Measurements from ENCODE around the gene NKX2-3. TPM values are rescaled to one million over a fixed set of nuclear protein-coding genes. Genes with fewer than 3 reads are reported as not detected.

Gene NKX2-3
- total RNA-seq, 1 experiment from 2014 or later, result not detected

DNA sequence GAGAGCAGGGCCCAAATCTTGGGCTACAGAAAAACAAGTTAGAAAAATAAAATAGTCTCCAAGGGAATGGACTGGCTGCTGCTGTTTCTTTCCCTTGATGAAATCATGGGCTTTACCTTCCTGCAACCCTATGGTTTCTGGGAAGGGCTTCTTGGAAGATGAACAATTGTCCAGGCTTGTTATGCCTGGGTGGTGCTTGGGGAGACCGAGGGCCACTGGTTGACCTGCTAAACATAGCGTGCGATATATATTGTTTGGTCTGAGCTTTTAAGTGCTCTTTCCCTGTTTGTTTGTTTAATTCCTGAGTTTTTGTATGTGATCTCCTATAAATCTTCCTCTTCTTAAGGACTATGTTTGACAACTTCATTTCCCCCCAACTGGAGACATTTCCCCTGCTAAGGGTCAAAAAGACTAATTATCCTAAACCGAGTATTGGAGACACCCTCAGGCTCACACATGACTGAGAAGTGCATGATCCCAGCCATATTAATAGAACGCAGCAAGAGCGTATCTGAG is 49.6 kb downstream of the NKX2-3 start:
- DNase-seq, result no peak
- no TSS peak for BruUV-seq (replicated peaks)
- H3K36me3 Mint-ChIP-seq (ENCODE audit: insufficient read depth, unreplicated experiment), result no peaks in the 10 kb centered on the region
- peaks cover 78% of the 10 kb centered on the region for H3K27me3 Mint-ChIP-seq (ENCODE audit: unreplicated experiment)
- no peaks in the 10 kb centered on the region for H3K9me3 Mint-ChIP-seq (ENCODE audit: low read depth, unreplicated experiment)
- TF ChIP-seq, protein P1, sequence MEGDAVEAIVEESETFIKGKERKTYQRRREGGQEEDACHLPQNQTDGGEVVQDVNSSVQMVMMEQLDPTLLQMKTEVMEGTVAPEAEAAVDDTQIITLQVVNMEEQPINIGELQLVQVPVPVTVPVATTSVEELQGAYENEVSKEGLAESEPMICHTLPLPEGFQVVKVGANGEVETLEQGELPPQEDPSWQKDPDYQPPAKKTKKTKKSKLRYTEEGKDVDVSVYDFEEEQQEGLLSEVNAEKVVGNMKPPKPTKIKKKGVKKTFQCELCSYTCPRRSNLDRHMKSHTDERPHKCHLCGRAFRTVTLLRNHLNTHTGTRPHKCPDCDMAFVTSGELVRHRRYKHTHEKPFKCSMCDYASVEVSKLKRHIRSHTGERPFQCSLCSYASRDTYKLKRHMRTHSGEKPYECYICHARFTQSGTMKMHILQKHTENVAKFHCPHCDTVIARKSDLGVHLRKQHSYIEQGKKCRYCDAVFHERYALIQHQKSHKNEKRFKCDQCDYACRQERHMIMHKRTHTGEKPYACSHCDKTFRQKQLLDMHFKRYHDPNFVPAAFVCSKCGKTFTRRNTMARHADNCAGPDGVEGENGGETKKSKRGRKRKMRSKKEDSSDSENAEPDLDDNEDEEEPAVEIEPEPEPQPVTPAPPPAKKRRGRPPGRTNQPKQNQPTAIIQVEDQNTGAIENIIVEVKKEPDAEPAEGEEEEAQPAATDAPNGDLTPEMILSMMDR (IDR thresholded peaks at IDR 0.05; ENCODE audit: unreplicated experiment), result no peak
- H3K4me3 Mint-ChIP-seq (ENCODE audit: low read depth, unreplicated experiment), result no peak overlapping the region
- H3K4me1 Mint-ChIP-seq (ENCODE audit: low read depth, unreplicated experiment), result no peaks in the 10 kb centered on the region
- intact Hi-C loops (cut with micrococcal nuclease; ENCODE audit: unreplicated experiment), result no loop called here
- CTCF ChIA-PET, result no interaction called here
- no peak overlapping the region for H3K27ac Mint-ChIP-seq (ENCODE audit: unreplicated experiment)

DNA sequence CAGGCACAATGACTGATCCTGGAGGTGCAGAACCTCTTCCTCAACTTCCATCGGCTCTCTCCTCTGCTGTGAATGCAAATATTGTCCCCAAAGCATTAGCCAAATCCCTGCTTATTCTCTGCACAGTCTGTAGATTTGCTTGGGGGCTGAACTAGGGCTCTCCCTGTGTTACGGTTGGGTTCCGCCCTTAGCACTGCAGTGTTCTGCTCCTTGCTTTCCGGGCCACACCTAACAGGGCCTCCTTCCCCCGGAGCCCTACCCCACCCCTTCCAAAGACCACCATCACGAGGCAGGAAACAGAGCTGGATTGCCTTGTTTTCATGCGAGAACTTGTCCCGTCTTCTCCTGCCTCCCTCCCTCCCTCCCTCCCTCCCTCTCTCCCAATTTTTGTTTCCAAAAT is 50.9 kb downstream of the NKX2-3 start:
- Mint-ChIP-seq H3K4me3 (ENCODE audit: low read depth, unreplicated experiment) (no peak overlapping the region), H3K4me1 (ENCODE audit: low read depth, unreplicated experiment) (no peaks in the 10 kb centered on the region), H3K27ac (ENCODE audit: unreplicated experiment) (no peak overlapping the region), H3K27me3 (ENCODE audit: unreplicated experiment) (peaks cover 68% of the 10 kb centered on the region), H3K9me3 (ENCODE audit: low read depth, unreplicated experiment) (no peaks in the 10 kb centered on the region), H3K36me3 (ENCODE audit: insufficient read depth, unreplicated experiment) (no peaks in the 10 kb centered on the region)
- no peak for DNase-seq
- CTCF ChIA-PET, result no interaction called here
- intact Hi-C loops (cut with micrococcal nuclease; ENCODE audit: unreplicated experiment), result no loop called here
- TF ChIP-seq, protein P1 (IDR thresholded peaks at IDR 0.05; ENCODE audit: unreplicated experiment), result no peak
- BruUV-seq (replicated peaks), result no TSS peak

Other genes starting within 250 kb of the NKX2-3 start
- gene CNNM1, start 203.6 kb upstream of the NKX2-3 start, total RNA-seq (2022), result 5.8 and 6.3 TPM in 2 replicates
- gene GOT1, start 102.3 kb upstream of the NKX2-3 start, total RNA-seq (2022), result 33.9 and 35.6 TPM in 2 replicates
- gene SLC25A28, start 87.5 kb downstream of the NKX2-3 start, total RNA-seq (2022), result 24.2 and 28.3 TPM in 2 replicates
- gene ENTPD7, start 126.6 kb downstream of the NKX2-3 start, total RNA-seq (2022), result 6.3 and 7.4 TPM in 2 replicates
- 35.3 and 41.0 TPM in 2 replicates for gene COX15, start 199.2 kb downstream of the NKX2-3 start, total RNA-seq (2022)
- 9.3 and 9.6 TPM in 2 replicates for gene CUTC, start 199.3 kb downstream of the NKX2-3 start, total RNA-seq (2022)
- gene ABCC2, start 249.7 kb downstream of the NKX2-3 start, total RNA-seq (2022), result 1.2 and 1.8 TPM in 2 replicates